Measurements from ENCODE around the gene THRB. TPM values are rescaled to one million over a fixed set of nuclear protein-coding genes. Genes with fewer than 3 reads are reported as not detected.

Gene THRB
- polyA plus RNA-seq, 1 of the 3 experiments (the other 2 are of a cell fraction): 0.02 TPM

DNA sequence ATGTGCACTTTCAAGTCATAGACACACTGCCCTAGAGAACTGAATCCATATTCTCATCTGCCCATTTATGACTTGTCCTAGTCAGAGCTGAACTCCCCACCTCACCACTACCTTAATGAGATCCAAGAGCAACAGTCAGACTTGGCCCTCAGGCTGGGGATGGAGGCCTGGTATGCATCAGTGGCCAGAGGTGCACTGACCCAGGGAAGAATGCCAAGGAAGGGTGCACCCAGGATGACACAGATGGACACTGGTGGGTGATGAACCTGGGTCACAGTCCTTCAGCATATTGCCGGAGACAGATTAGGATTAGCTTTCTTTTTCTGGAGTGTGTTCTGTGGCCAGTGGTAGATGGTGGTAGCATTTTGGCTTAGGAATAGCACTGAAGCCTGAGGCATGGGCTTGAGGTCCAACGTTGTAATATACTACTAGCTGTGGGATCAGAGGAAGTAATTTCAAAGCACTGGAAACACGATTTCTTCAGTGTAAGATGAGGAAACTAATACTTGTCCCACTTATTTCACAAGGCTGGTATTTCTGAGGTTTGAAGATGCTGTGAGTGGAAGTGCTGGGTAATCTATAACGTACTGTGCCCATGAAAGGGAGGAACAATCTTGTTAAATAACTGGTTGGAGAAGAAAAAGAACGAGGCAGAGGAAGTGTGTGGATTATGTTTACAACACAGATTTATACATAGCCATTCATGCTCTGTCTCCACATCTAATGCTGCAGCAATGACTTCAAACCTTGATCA lies 265.0 kb downstream of the THRB start:
- TF ChIP-seq FOXJ3 (CRISPR knock-in tag; IDR thresholded peaks at IDR 0.05) (no peak), CHD2 (IDR thresholded peaks at IDR 0.05; ENCODE audit: low read length, partially characterized antibody) (no peak), YY1 (IDR thresholded peaks at IDR 0.05; ENCODE audit: low read depth) (no peak), RAD21 (IDR thresholded peaks at IDR 0.05; ENCODE audit: low read length) (no peak), FOSL2 (IDR thresholded peaks at IDR 0.05; ENCODE audit: borderline replicate concordance, low read depth) (no peak), EZH2phosphoT487 (IDR thresholded peaks at IDR 0.05; ENCODE audit: borderline replicate concordance, low read depth) (no peak)
- TF ChIP-seq, protein P1, sequence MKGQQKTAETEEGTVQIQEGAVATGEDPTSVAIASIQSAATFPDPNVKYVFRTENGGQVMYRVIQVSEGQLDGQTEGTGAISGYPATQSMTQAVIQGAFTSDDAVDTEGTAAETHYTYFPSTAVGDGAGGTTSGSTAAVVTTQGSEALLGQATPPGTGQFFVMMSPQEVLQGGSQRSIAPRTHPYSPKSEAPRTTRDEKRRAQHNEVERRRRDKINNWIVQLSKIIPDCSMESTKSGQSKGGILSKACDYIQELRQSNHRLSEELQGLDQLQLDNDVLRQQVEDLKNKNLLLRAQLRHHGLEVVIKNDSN (IDR thresholded peaks at IDR 0.05; ENCODE audit: borderline replicate concordance, low read depth): no peak
- WGBS (ENCODE audit: low lambda C conversion rate): 71% methylated on average over 5 of the region's 5 CpGs
- Histone ChIP-seq H3K27me3 (ENCODE audit: insufficient read depth) (no peaks in the 10 kb centered on the region), H3F3A (replicated peaks; ENCODE audit: insufficient read depth) (no peaks in the 10 kb centered on the region), H3K9me3 (no peaks in the 10 kb centered on the region), H3K36me3 (replicated peaks in 1 of 2; ENCODE audit: control insufficient read depth in 1 of 2, insufficient read depth in 2 of 2, low read length in 1 of 2) (no peaks in the 10 kb centered on the region), H3K4me2 (no peak overlapping the region), H3K79me2 (ENCODE audit: insufficient read depth) (no peaks in the 10 kb centered on the region), H3K4me1 (ENCODE audit: control insufficient read depth in 1 of 2, insufficient read depth in 2 of 2, low read depth in 1 of 2, low read length in 1 of 2) (peaks cover 0 to 2% of the 10 kb centered on the region in 2 experiments; a peak in 1 of 4 replicates), H3K9ac (no peak overlapping the region), H4K20me1 (ENCODE audit: insufficient read depth) (no peaks in the 10 kb centered on the region), H2AFZ (ENCODE audit: low read depth) (no peak overlapping the region), H3K9me2 (no peaks in the 10 kb centered on the region), H3K27ac (ENCODE audit: low read depth in 2 of 2, low read length in 1 of 2) (no peak overlapping the region), H3K4me3 (ENCODE audit: low read depth in 2 of 2, low read length in 1 of 2) (no peak overlapping the region)
- DNase-seq: no peak
- CTCF ChIA-PET: interaction anchor here (12.7 kb wide), 1 partner anchor 41 kb away, joined by 129 read pairs; no protein-coding TSS in a partner anchor
- POLR2A ChIA-PET: no interaction called here

DNA sequence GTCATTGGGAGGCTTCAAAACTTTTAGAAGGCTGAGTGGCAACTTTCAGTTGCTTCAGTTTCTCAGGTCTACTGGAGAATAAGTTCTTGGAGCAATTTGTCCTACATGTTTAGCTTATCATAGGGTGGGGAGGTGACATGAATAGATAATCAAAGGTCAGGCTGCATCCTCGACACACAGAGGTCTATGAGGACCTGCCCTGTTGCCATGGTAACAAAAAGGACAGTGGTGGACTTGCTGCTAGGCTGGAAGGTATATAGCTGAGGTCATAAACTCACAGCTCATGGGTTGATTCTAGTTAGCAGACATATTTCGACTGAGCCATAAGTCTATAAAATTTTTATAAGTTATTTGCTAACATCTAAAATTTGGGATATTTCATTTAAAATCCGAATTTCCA lies 267.0 kb downstream of the THRB start:
- Histone ChIP-seq H3F3A (replicated peaks; ENCODE audit: insufficient read depth) (no peaks in the 10 kb centered on the region), H3K9ac (no peak overlapping the region), H3K4me2 (no peak overlapping the region), H3K36me3 (replicated peaks in 1 of 2; ENCODE audit: control insufficient read depth in 1 of 2, insufficient read depth in 2 of 2, low read length in 1 of 2) (no peaks in the 10 kb centered on the region), H3K9me3 (no peaks in the 10 kb centered on the region), H3K9me2 (no peaks in the 10 kb centered on the region), H2AFZ (ENCODE audit: low read depth) (no peak overlapping the region), H4K20me1 (ENCODE audit: insufficient read depth) (no peaks in the 10 kb centered on the region), H3K27ac (ENCODE audit: low read depth in 2 of 2, low read length in 1 of 2) (no peak overlapping the region), H3K4me3 (ENCODE audit: low read depth in 2 of 2, low read length in 1 of 2) (no peak overlapping the region), H3K79me2 (ENCODE audit: insufficient read depth) (no peaks in the 10 kb centered on the region), H3K27me3 (ENCODE audit: insufficient read depth) (no peaks in the 10 kb centered on the region), H3K4me1 (ENCODE audit: control insufficient read depth in 1 of 2, insufficient read depth in 2 of 2, low read depth in 1 of 2, low read length in 1 of 2) (peaks cover 0 to 2% of the 10 kb centered on the region in 2 experiments; a peak in 1 of 4 replicates)
- ChIA-PET CTCF (interaction anchor here (1.8 to 4.7 kb wide), 2 partner anchors 9 to 41 kb away, joined by 4 to 25 read pairs; no protein-coding TSS in a partner anchor), POLR2A (no interaction called here)
- TF ChIP-seq, protein P2, sequence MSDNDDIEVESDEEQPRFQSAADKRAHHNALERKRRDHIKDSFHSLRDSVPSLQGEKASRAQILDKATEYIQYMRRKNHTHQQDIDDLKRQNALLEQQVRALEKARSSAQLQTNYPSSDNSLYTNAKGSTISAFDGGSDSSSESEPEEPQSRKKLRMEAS (IDR thresholded peaks at IDR 0.05; ENCODE audit: low read depth): no peak
- TF ChIP-seq RCOR1 (IDR thresholded peaks at IDR 0.05; ENCODE audit: low read length): no peak
- TF ChIP-seq, protein P3, sequence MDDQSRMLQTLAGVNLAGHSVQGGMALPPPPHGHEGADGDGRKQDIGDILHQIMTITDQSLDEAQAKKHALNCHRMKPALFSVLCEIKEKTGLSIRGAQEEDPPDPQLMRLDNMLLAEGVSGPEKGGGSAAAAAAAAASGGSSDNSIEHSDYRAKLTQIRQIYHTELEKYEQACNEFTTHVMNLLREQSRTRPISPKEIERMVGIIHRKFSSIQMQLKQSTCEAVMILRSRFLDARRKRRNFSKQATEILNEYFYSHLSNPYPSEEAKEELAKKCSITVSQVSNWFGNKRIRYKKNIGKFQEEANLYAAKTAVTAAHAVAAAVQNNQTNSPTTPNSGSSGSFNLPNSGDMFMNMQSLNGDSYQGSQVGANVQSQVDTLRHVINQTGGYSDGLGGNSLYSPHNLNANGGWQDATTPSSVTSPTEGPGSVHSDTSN (IDR thresholded peaks at IDR 0.05): no peak
- no peak for TF ChIP-seq RFX5 (IDR thresholded peaks at IDR 0.05; ENCODE audit: low read length)
- no peak for TF ChIP-seq MXI1 (IDR thresholded peaks at IDR 0.05; ENCODE audit: low read depth, low read length)
- no peak for TF ChIP-seq GABPA (IDR thresholded peaks at IDR 0.05; ENCODE audit: low read depth)
- TF ChIP-seq SMC3 (IDR thresholded peaks at IDR 0.05; ENCODE audit: low read depth, low read length): no peak
- TF ChIP-seq RXRA (IDR thresholded peaks at IDR 0.05; ENCODE audit: borderline replicate concordance, low read depth): no peak
- TF ChIP-seq, protein P1 (IDR thresholded peaks at IDR 0.05; ENCODE audit: borderline replicate concordance, low read depth): no peak
- TF ChIP-seq, protein P4, sequence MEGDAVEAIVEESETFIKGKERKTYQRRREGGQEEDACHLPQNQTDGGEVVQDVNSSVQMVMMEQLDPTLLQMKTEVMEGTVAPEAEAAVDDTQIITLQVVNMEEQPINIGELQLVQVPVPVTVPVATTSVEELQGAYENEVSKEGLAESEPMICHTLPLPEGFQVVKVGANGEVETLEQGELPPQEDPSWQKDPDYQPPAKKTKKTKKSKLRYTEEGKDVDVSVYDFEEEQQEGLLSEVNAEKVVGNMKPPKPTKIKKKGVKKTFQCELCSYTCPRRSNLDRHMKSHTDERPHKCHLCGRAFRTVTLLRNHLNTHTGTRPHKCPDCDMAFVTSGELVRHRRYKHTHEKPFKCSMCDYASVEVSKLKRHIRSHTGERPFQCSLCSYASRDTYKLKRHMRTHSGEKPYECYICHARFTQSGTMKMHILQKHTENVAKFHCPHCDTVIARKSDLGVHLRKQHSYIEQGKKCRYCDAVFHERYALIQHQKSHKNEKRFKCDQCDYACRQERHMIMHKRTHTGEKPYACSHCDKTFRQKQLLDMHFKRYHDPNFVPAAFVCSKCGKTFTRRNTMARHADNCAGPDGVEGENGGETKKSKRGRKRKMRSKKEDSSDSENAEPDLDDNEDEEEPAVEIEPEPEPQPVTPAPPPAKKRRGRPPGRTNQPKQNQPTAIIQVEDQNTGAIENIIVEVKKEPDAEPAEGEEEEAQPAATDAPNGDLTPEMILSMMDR (IDR thresholded peaks at IDR 0.05): no peak
- TF ChIP-seq JUND (IDR thresholded peaks at IDR 0.05): no peak
- no peak for TF ChIP-seq TEAD4 (IDR thresholded peaks at IDR 0.05; ENCODE audit: borderline replicate concordance, insufficient read depth)
- TF ChIP-seq TCF12 (IDR thresholded peaks at IDR 0.05): no peak
- no peak for TF ChIP-seq MEF2A (IDR thresholded peaks at IDR 0.05; ENCODE audit: borderline replicate concordance, low read depth)
- TF ChIP-seq GATA2 (CRISPR knock-in tag; IDR thresholded peaks at IDR 0.05): no peak
- WGBS (ENCODE audit: low lambda C conversion rate): 68% methylated on average over 3 of the region's 3 CpGs
- no peak for DNase-seq
